ENCODE measurements around the gene CNBD2. TPM values are rescaled to one million over a fixed set of nuclear protein-coding genes. Genes with fewer than 3 reads are reported as not detected.

CNBD2 gene
- total and polyA plus RNA-seq, 4 donors, result 2.2 to 3.1 (median 2.5) TPM

- Histone ChIP-seq H3K27me3 (ENCODE audit: control insufficient read depth in 4 of 4, insufficient read depth in 4 of 4, low read length in 3 of 4) (no peaks in the 10 kb centered on the region), H3K4me1 (ENCODE audit: control insufficient read depth in 4 of 4, insufficient read depth in 4 of 4, low read length in 3 of 4) (no peaks in the 10 kb centered on the region), H3K9me3 (ENCODE audit: control insufficient read depth in 4 of 4, low read length in 3 of 4) (no peaks in the 10 kb centered on the region), H3K4me3 (ENCODE audit: low read depth in 1 of 3, low read length in 3 of 3) (no peak overlapping the region), H3K9ac (ENCODE audit: low read depth in 1 of 2, low read length in 2 of 2) (no peak overlapping the region), H3K27ac (ENCODE audit: low read depth in 1 of 2, low read length in 2 of 2) (no peak overlapping the region), H3K36me3 (ENCODE audit: control insufficient read depth in 4 of 4, insufficient read depth in 3 of 4, low read depth in 1 of 4, low read length in 3 of 4) (peaks cover 0 to 44% (median 31%) of the 10 kb centered on the region in 4 donors)
- TF ChIP-seq, protein P1, sequence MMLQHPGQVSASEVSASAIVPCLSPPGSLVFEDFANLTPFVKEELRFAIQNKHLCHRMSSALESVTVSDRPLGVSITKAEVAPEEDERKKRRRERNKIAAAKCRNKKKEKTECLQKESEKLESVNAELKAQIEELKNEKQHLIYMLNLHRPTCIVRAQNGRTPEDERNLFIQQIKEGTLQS (IDR thresholded peaks at IDR 0.05), result no peak
- TF ChIP-seq JUND (IDR thresholded peaks at IDR 0.05) (no peak), FOXA1 (IDR thresholded peaks at IDR 0.05) (no peak), FOXA2 (IDR thresholded peaks at IDR 0.05) (no peak), MAX (IDR thresholded peaks at IDR 0.05) (no peak), EGR1 (IDR thresholded peaks at IDR 0.05; ENCODE audit: low read depth in 2 of 2) (no peak), TAF1 (conservative IDR thresholded peaks at IDR 0.05) (no peak), HNF4G (IDR thresholded peaks at IDR 0.05) (no peak), RAD21 (IDR thresholded peaks at IDR 0.05) (no peak), YY1 (IDR thresholded peaks at IDR 0.05) (no peak), GABPA (IDR thresholded peaks at IDR 0.05 in 1 of 2, conservative IDR thresholded peaks at IDR 0.05 in 1 of 2) (no peak), NR2F2 (IDR thresholded peaks at IDR 0.05) (no peak), CTCF (IDR thresholded peaks at IDR 0.05; ENCODE audit: low read depth, low read length, missing input control) (no peak)
- TF ChIP-seq, protein P2, sequence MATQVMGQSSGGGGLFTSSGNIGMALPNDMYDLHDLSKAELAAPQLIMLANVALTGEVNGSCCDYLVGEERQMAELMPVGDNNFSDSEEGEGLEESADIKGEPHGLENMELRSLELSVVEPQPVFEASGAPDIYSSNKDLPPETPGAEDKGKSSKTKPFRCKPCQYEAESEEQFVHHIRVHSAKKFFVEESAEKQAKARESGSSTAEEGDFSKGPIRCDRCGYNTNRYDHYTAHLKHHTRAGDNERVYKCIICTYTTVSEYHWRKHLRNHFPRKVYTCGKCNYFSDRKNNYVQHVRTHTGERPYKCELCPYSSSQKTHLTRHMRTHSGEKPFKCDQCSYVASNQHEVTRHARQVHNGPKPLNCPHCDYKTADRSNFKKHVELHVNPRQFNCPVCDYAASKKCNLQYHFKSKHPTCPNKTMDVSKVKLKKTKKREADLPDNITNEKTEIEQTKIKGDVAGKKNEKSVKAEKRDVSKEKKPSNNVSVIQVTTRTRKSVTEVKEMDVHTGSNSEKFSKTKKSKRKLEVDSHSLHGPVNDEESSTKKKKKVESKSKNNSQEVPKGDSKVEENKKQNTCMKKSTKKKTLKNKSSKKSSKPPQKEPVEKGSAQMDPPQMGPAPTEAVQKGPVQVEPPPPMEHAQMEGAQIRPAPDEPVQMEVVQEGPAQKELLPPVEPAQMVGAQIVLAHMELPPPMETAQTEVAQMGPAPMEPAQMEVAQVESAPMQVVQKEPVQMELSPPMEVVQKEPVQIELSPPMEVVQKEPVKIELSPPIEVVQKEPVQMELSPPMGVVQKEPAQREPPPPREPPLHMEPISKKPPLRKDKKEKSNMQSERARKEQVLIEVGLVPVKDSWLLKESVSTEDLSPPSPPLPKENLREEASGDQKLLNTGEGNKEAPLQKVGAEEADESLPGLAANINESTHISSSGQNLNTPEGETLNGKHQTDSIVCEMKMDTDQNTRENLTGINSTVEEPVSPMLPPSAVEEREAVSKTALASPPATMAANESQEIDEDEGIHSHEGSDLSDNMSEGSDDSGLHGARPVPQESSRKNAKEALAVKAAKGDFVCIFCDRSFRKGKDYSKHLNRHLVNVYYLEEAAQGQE (IDR thresholded peaks at IDR 0.05), result no peak
- no peak for DNase-seq (ENCODE audit: low spot score)
- WGBS, result 96% methylated on average over 2 of the region's 2 CpGs
Observed at GRCh38 chr20:35941620-35942019, 26.8 kb upstream of the CNBD2 start.

DNA sequence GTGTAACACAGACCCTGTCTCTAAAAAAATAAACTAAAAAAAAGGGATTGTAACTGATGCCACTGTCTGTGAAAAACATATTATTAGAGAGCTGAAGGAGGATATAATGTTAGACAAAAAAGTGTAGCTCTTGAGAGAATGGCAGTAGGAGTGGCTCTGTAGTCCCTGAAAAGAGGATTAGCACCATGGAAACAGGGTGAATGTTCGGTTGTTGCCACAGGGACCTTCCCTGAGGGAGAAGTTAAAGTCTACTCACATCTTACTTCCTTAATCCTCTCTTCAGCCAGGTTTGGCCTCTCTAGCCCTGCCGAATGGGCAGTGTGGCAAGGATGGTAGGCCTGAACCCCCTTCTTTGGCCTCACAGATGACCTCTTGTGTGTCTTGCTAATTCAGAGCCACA is 26.1 kb upstream of the CNBD2 start:
- H3K27ac ChIP-seq (ENCODE audit: low read depth in 1 of 2, low read length in 2 of 2), result no peak overlapping the region
- DNase-seq (ENCODE audit: low spot score), result no peak
- 85% methylated on average over 2 of the region's 2 CpGs for WGBS
- peaks cover 0 to 2% (median 0%) of the 10 kb centered on the region in 4 donors for H3K4me1 ChIP-seq (ENCODE audit: control insufficient read depth in 4 of 4, insufficient read depth in 4 of 4, low read length in 3 of 4)
- H3K36me3 ChIP-seq (ENCODE audit: control insufficient read depth in 4 of 4, insufficient read depth in 3 of 4, low read depth in 1 of 4, low read length in 3 of 4), result peaks cover 0 to 47% (median 31%) of the 10 kb centered on the region in 4 donors
- H3K4me3 ChIP-seq (ENCODE audit: low read depth in 1 of 3, low read length in 3 of 3), result no peak overlapping the region
- no peaks in the 10 kb centered on the region for H3K9me3 ChIP-seq (ENCODE audit: control insufficient read depth in 4 of 4, low read length in 3 of 4)
- no peak overlapping the region for H3K9ac ChIP-seq (ENCODE audit: low read depth in 1 of 2, low read length in 2 of 2)
- no peaks in the 10 kb centered on the region for H3K27me3 ChIP-seq (ENCODE audit: control insufficient read depth in 4 of 4, insufficient read depth in 4 of 4, low read length in 3 of 4)
- TF ChIP-seq RAD21 (IDR thresholded peaks at IDR 0.05), result no peak
- TF ChIP-seq, protein P2 (IDR thresholded peaks at IDR 0.05), result no peak
- no peak for TF ChIP-seq GABPA (IDR thresholded peaks at IDR 0.05 in 1 of 2, conservative IDR thresholded peaks at IDR 0.05 in 1 of 2)
- TF ChIP-seq MAX (IDR thresholded peaks at IDR 0.05), result no peak
- TF ChIP-seq ZBTB33 (IDR thresholded peaks at IDR 0.05), result no peak
- no peak for TF ChIP-seq YY1 (IDR thresholded peaks at IDR 0.05)
- no peak for TF ChIP-seq EGR1 (IDR thresholded peaks at IDR 0.05; ENCODE audit: low read depth in 2 of 2)
- TF ChIP-seq NR2F2 (IDR thresholded peaks at IDR 0.05), result no peak
- TF ChIP-seq HNF4G (IDR thresholded peaks at IDR 0.05), result no peak
- no peak for TF ChIP-seq RXRA (IDR thresholded peaks at IDR 0.05)
- no peak for TF ChIP-seq FOXA1 (IDR thresholded peaks at IDR 0.05)
- TF ChIP-seq JUND (IDR thresholded peaks at IDR 0.05), result no peak
- TF ChIP-seq CTCF (IDR thresholded peaks at IDR 0.05; ENCODE audit: low read depth, low read length, missing input control), result no peak
- TF ChIP-seq, protein P1 (IDR thresholded peaks at IDR 0.05), result no peak
